Measurements from ENCODE around the gene ACTA1.

The ACTA1 gene

GRCh38 chr1:229436201-229436600, 2.3 kb upstream of the ACTA1 start:
- H4K91ac ChIP-seq (ENCODE audit: low read depth, low read length, poor library complexity), result no peak overlapping the region
- H2AK5ac ChIP-seq (ENCODE audit: low read depth, low read length), result no peak overlapping the region
- H3K27me3 ChIP-seq (ENCODE audit: control insufficient read depth in 3 of 3, insufficient read depth in 3 of 3, low read depth in 1 of 3, low read length in 3 of 3), result peaks cover 27 to 45% (median 43%) of the 10 kb centered on the region in 3 experiments
- H3K27ac ChIP-seq (replicated peaks; ENCODE audit: low read length), result no peak overlapping the region
- no peak overlapping the region for H3K4me3 ChIP-seq (ENCODE audit: low read length in 2 of 2)
- WGBS, 2 donors (ENCODE audit: extremely low coverage in 2 of 2, insufficient read length in 2 of 2, insufficient replicate concordance in 1 of 2), result no CpG with 5 or more reads among the region's 7 CpGs
- no peak for DNase-seq (ENCODE audit: low spot score)
- no peak overlapping the region for H2BK12ac ChIP-seq (ENCODE audit: low read length)
- H4K8ac ChIP-seq (ENCODE audit: low read depth, low read length), result no peak overlapping the region
- no peak overlapping the region for H2BK120ac ChIP-seq (ENCODE audit: low read depth, low read length)
- H3K4ac ChIP-seq (ENCODE audit: low read length), result no peak overlapping the region
- peaks cover 3% of the 10 kb centered on the region for H3K79me1 ChIP-seq (ENCODE audit: low read depth, low read length)
- no peak overlapping the region for H3K4me2 ChIP-seq (ENCODE audit: insufficient read depth, low read length, poor library complexity, severe bottlenecking)
- no peak overlapping the region for H2BK5ac ChIP-seq (ENCODE audit: low read length)
- H3K9me3 ChIP-seq (replicated peaks in 1 of 2; ENCODE audit: control insufficient read depth in 2 of 2, insufficient read depth in 1 of 2, low read depth in 1 of 2, low read length in 2 of 2), result peaks cover 3 to 9% of the 10 kb centered on the region in 2 donors
- H3K9ac ChIP-seq (ENCODE audit: low read depth, low read length, poor library complexity), result no peak overlapping the region
- H3K14ac ChIP-seq (ENCODE audit: low read length), result no peak overlapping the region
- no peak overlapping the region for H3K23ac ChIP-seq (ENCODE audit: low read depth, low read length, poor library complexity)
- H3K4me1 ChIP-seq (ENCODE audit: control insufficient read depth in 2 of 2, insufficient read depth in 1 of 2, low read depth in 1 of 2, low read length in 2 of 2), result peaks cover 6 to 12% of the 10 kb centered on the region in 2 donors
- peaks cover 5 to 27% of the 10 kb centered on the region in 2 donors for H3K36me3 ChIP-seq (replicated peaks in 1 of 2; ENCODE audit: control insufficient read depth in 2 of 2, insufficient read depth in 2 of 2, low read length in 2 of 2)
- no peak overlapping the region for H3K18ac ChIP-seq (ENCODE audit: low read length)
- no peak overlapping the region for H2BK15ac ChIP-seq (ENCODE audit: low read length)
- H2AFZ ChIP-seq (ENCODE audit: low read length), result no peak overlapping the region

- H3K14ac ChIP-seq (ENCODE audit: low read length), result no peak overlapping the region
- H3K36me3 ChIP-seq (replicated peaks in 1 of 2; ENCODE audit: control insufficient read depth in 2 of 2, insufficient read depth in 2 of 2, low read length in 2 of 2), result peaks cover under 1 to 13% of the 10 kb centered on the region in 2 donors
- peak overlapping the region; percentile 41 for H2BK120ac ChIP-seq (ENCODE audit: low read depth, low read length)
- H3K23ac ChIP-seq (ENCODE audit: low read depth, low read length, poor library complexity), result peak overlapping the region; percentile 96
- H3K9ac ChIP-seq (ENCODE audit: low read depth, low read length, poor library complexity), result peak overlapping the region; percentile 60
- H2AK5ac ChIP-seq (ENCODE audit: low read depth, low read length), result no peak overlapping the region
- H3K27ac ChIP-seq (replicated peaks; ENCODE audit: low read length), result no peak overlapping the region
- peak overlapping the region; percentile 31 to 66 for H3K4me3 ChIP-seq (ENCODE audit: low read length in 2 of 2)
- no peak overlapping the region for H4K91ac ChIP-seq (ENCODE audit: low read depth, low read length, poor library complexity)
- no peak overlapping the region for H4K8ac ChIP-seq (ENCODE audit: low read depth, low read length)
- H3K79me1 ChIP-seq (ENCODE audit: low read depth, low read length), result no peaks in the 10 kb centered on the region
- H3K4me1 ChIP-seq (ENCODE audit: control insufficient read depth in 2 of 2, insufficient read depth in 1 of 2, low read depth in 1 of 2, low read length in 2 of 2), result peaks cover 6 to 12% of the 10 kb centered on the region in 2 donors
- H2BK15ac ChIP-seq (ENCODE audit: low read length), result no peak overlapping the region
- no peak for DNase-seq (ENCODE audit: low spot score)
- peak overlapping the region; percentile 73 for H3K4me2 ChIP-seq (ENCODE audit: insufficient read depth, low read length, poor library complexity, severe bottlenecking)
- peak overlapping the region; percentile 88 for H2AFZ ChIP-seq (ENCODE audit: low read length)
- H3K18ac ChIP-seq (ENCODE audit: low read length), result peak overlapping the region; percentile 48
- H3K4ac ChIP-seq (ENCODE audit: low read length), result no peak overlapping the region
- H2BK12ac ChIP-seq (ENCODE audit: low read length), result no peak overlapping the region
- H3K9me3 ChIP-seq (replicated peaks in 1 of 2; ENCODE audit: control insufficient read depth in 2 of 2, insufficient read depth in 1 of 2, low read depth in 1 of 2, low read length in 2 of 2), result peaks cover 3 to 9% of the 10 kb centered on the region in 2 donors
- peak overlapping the region; percentile 66 for H2BK5ac ChIP-seq (ENCODE audit: low read length)
- no CpG with 5 or more reads among the region's 27 CpGs for WGBS, 2 donors (ENCODE audit: extremely low coverage in 2 of 2, insufficient read length in 2 of 2, insufficient replicate concordance in 1 of 2)
- peaks cover 27 to 54% (median 47%) of the 10 kb centered on the region in 3 experiments for H3K27me3 ChIP-seq (ENCODE audit: control insufficient read depth in 3 of 3, insufficient read depth in 3 of 3, low read depth in 1 of 3, low read length in 3 of 3)
These were observed 752 bp upstream of the ACTA1 start for GRCh38 chr1:229434641-229435051.

GRCh38 chr1:229433364-229434004, 410 bp downstream of the ACTA1 start:
- Histone ChIP-seq H2BK15ac (ENCODE audit: low read length) (no peak overlapping the region), H3K4me1 (ENCODE audit: control insufficient read depth in 2 of 2, insufficient read depth in 1 of 2, low read depth in 1 of 2, low read length in 2 of 2) (peaks cover 6 to 12% of the 10 kb centered on the region in 2 donors), H2BK12ac (ENCODE audit: low read length) (no peak overlapping the region), H3K9me3 (replicated peaks in 1 of 2; ENCODE audit: control insufficient read depth in 2 of 2, insufficient read depth in 1 of 2, low read depth in 1 of 2, low read length in 2 of 2) (peaks cover 3 to 9% of the 10 kb centered on the region in 2 donors), H4K8ac (ENCODE audit: low read depth, low read length) (no peak overlapping the region), H3K27ac (replicated peaks; ENCODE audit: low read length) (no peak overlapping the region), H3K4ac (ENCODE audit: low read length) (no peak overlapping the region), H2AFZ (ENCODE audit: low read length) (peak overlapping the region; percentile 88), H4K91ac (ENCODE audit: low read depth, low read length, poor library complexity) (no peak overlapping the region), H3K18ac (ENCODE audit: low read length) (no peak overlapping the region), H3K27me3 (ENCODE audit: control insufficient read depth in 3 of 3, insufficient read depth in 3 of 3, low read depth in 1 of 3, low read length in 3 of 3) (peaks cover 27 to 54% (median 47%) of the 10 kb centered on the region in 3 experiments), H3K9ac (ENCODE audit: low read depth, low read length, poor library complexity) (no peak overlapping the region), H3K79me1 (ENCODE audit: low read depth, low read length) (no peaks in the 10 kb centered on the region), H2AK5ac (ENCODE audit: low read depth, low read length) (no peak overlapping the region), H2BK120ac (ENCODE audit: low read depth, low read length) (no peak overlapping the region), H3K36me3 (replicated peaks in 1 of 2; ENCODE audit: control insufficient read depth in 2 of 2, insufficient read depth in 2 of 2, low read length in 2 of 2) (peaks cover 0 to 4% of the 10 kb centered on the region in 2 donors), H3K4me2 (ENCODE audit: insufficient read depth, low read length, poor library complexity, severe bottlenecking) (no peak overlapping the region), H2BK5ac (ENCODE audit: low read length) (no peak overlapping the region), H3K23ac (ENCODE audit: low read depth, low read length, poor library complexity) (peak overlapping the region; percentile 96), H3K14ac (ENCODE audit: low read length) (no peak overlapping the region), H3K4me3 (ENCODE audit: low read length in 2 of 2) (no peak overlapping the region)
- DNase-seq (ENCODE audit: low spot score), result no peak
- WGBS, 2 donors (ENCODE audit: extremely low coverage in 2 of 2, insufficient read length in 2 of 2, insufficient replicate concordance in 1 of 2), result no CpG with 5 or more reads among the region's 19 CpGs

- Histone ChIP-seq H3K9ac (ENCODE audit: low read depth, low read length, poor library complexity) (no peak overlapping the region), H2BK120ac (ENCODE audit: low read depth, low read length) (no peak overlapping the region), H4K91ac (ENCODE audit: low read depth, low read length, poor library complexity) (no peak overlapping the region), H3K18ac (ENCODE audit: low read length) (no peak overlapping the region), H3K27me3 (ENCODE audit: control insufficient read depth in 3 of 3, insufficient read depth in 3 of 3, low read depth in 1 of 3, low read length in 3 of 3) (peaks cover 27 to 54% (median 47%) of the 10 kb centered on the region in 3 experiments), H3K4me2 (ENCODE audit: insufficient read depth, low read length, poor library complexity, severe bottlenecking) (no peak overlapping the region), H3K79me1 (ENCODE audit: low read depth, low read length) (no peaks in the 10 kb centered on the region), H4K8ac (ENCODE audit: low read depth, low read length) (no peak overlapping the region), H3K27ac (replicated peaks; ENCODE audit: low read length) (no peak overlapping the region), H2BK5ac (ENCODE audit: low read length) (no peak overlapping the region), H2AFZ (ENCODE audit: low read length) (no peak overlapping the region), H2AK5ac (ENCODE audit: low read depth, low read length) (no peak overlapping the region), H3K4ac (ENCODE audit: low read length) (no peak overlapping the region), H3K4me3 (ENCODE audit: low read length in 2 of 2) (no peak overlapping the region), H3K14ac (ENCODE audit: low read length) (no peak overlapping the region), H2BK15ac (ENCODE audit: low read length) (no peak overlapping the region), H2BK12ac (ENCODE audit: low read length) (no peak overlapping the region), H3K4me1 (ENCODE audit: control insufficient read depth in 2 of 2, insufficient read depth in 1 of 2, low read depth in 1 of 2, low read length in 2 of 2) (peaks cover 6 to 12% of the 10 kb centered on the region in 2 donors), H3K9me3 (replicated peaks in 1 of 2; ENCODE audit: control insufficient read depth in 2 of 2, insufficient read depth in 1 of 2, low read depth in 1 of 2, low read length in 2 of 2) (peaks cover 3 to 9% of the 10 kb centered on the region in 2 donors), H3K36me3 (replicated peaks in 1 of 2; ENCODE audit: control insufficient read depth in 2 of 2, insufficient read depth in 2 of 2, low read length in 2 of 2) (no peaks in the 10 kb centered on the region), H3K23ac (ENCODE audit: low read depth, low read length, poor library complexity) (peak overlapping the region; percentile 92)
- no CpG with 5 or more reads among the region's 37 CpGs for WGBS, 2 donors (ENCODE audit: extremely low coverage in 2 of 2, insufficient read length in 2 of 2, insufficient replicate concordance in 1 of 2)
- DNase-seq (ENCODE audit: low spot score), result no peak
These were observed 989 bp downstream of the ACTA1 start for GRCh38 chr1:229432905-229433304.
